Hepatocyte (in vitro differentiated cells): ENCODE data around the gene GANC. TPM values are rescaled to one million over a fixed set of nuclear protein-coding genes. Genes with fewer than 3 reads are reported as not detected.

Experiments used
- DNase-seq: peaks from one replicate; pipeline ENCODE4 v3.0.0-alpha.2; 2016; ENCODE audit warnings: low spot score
- H2AFZ ChIP-seq: fragments of 200-600 bp; sonication (generic); 2 replicates; pipeline ENCODE4 v1.6.0; 2016; ENCODE audit warnings: antibody characterized with exemption, mild to moderate bottlenecking
- H3K27ac ChIP-seq: fragments of 200-600 bp; sonication (generic); 2 replicates; pipeline ENCODE4 v1.5.1; 2016; ENCODE audit warnings: mild to moderate bottlenecking
- H3K27me3 ChIP-seq: fragments of 200-600 bp; sonication (generic); 2 replicates; pipeline ENCODE4 v1.6.1; 2016
- H3K36me3 ChIP-seq: fragments of 200-600 bp; sonication (generic); replicated peaks from 2 replicates; pipeline ENCODE4 v1.5.1; 2016; ENCODE audit warnings: low read depth; ENCODE audit not compliant: insufficient read depth
- H3K4me1 ChIP-seq: fragments of 200-600 bp; sonication (generic); 2 replicates; pipeline ENCODE4 v1.5.1; 2016; ENCODE audit warnings: mild to moderate bottlenecking, moderate library complexity; ENCODE audit not compliant: insufficient read depth
- H3K4me2 ChIP-seq: fragments of 200-600 bp; sonication (generic); 2 replicates; pipeline ENCODE4 v1.6.0; 2016
- H3K4me3 ChIP-seq: fragments of 200-600 bp; sonication (generic); 2 replicates; pipeline ENCODE4 v1.5.1; 2016; ENCODE audit warnings: mild to moderate bottlenecking
- H3K79me2 ChIP-seq: fragments of 200-600 bp; sonication (generic); 2 replicates; pipeline ENCODE4 v1.6.0; 2017; ENCODE audit warnings: mild to moderate bottlenecking
- H3K9me2 ChIP-seq: fragments of 200-600 bp; sonication (generic); replicated peaks from 2 replicates; pipeline ENCODE4 v1.6.0; 2017; ENCODE audit warnings: mild to moderate bottlenecking; ENCODE audit not compliant: insufficient read depth
- H3K9me3 ChIP-seq: fragments of 200-600 bp; sonication (generic); 2 replicates; pipeline ENCODE4 v1.5.1; 2016; ENCODE audit warnings: low read depth, mild to moderate bottlenecking
- H4K20me1 ChIP-seq: fragments of 200-600 bp; sonication (generic); 2 replicates; pipeline ENCODE4 v1.6.0; 2016; ENCODE audit warnings: mild to moderate bottlenecking; ENCODE audit not compliant: insufficient read depth, poor library complexity, severe bottlenecking
- EZH2 ChIP-seq: fragments of 200-600 bp; sonication (generic); IDR thresholded peaks from 2 replicates; pipeline ENCODE4 v1.6.1; 2016; ENCODE audit warnings: antibody characterized with exemption, mild to moderate bottlenecking, borderline replicate concordance
- EZH2phosphoT487 ChIP-seq: fragments of 200-600 bp; sonication (generic); IDR thresholded peaks from one replicate; pipeline ENCODE4 v1.6.1; 2018; ENCODE audit warnings: antibody characterized with exemption, mild to moderate bottlenecking, low read depth, moderate library complexity; ENCODE audit not compliant: unreplicated experiment, severe bottlenecking
- WGBS: methylation state at CpG from one replicate; pipeline ENCODE4 v1.1.6; 2016; ENCODE audit warnings: low lambda C conversion rate; ENCODE audit errors: missing lambda C conversion rate; 5-methylcytosine and 5-hydroxymethylcytosine counted together
- polyA plus RNA-seq: library from polyadenylated mRNA; unstranded; fragments of >200 nt; fragmentation: Nextera tagmentation; extraction: Ambion mirVana; gene quantifications from 2 replicates; pipeline ENCODE4 v1.2.1, GENCODE V29; 2016
- total RNA-seq: library from RNA; depleted of rRNA; stranded (reverse); fragments of >200 nt; gene quantifications from 2 replicates; pipeline ENCODE4 v1.2.3, GENCODE V29; 2014
- TF ChIP-seq, protein P1 (sequence below): fragments of 200-600 bp; sonication (generic); IDR thresholded peaks from 2 replicates; pipeline ENCODE4 v1.5.1; 2016; ENCODE audit warnings: antibody characterized with exemption, mild to moderate bottlenecking; ENCODE audit not compliant: poor library complexity

GANC gene
- total and polyA plus RNA-seq, 2 experiments from 2014 or later = 9.1 to 11.2 TPM

GRCh38 chr15:42405863-42406482, 133.0 kb downstream of the GANC start:
- Histone ChIP-seq H2AFZ (no peak overlapping the region), H3K9me2 (no peaks in the 10 kb centered on the region), H3K36me3 (no peaks in the 10 kb centered on the region), H3K27me3 (no peaks in the 10 kb centered on the region), H3K9me3 (no peaks in the 10 kb centered on the region), H3K4me1 (no peaks in the 10 kb centered on the region), H3K4me3 (no peak overlapping the region), H3K27ac (no peak overlapping the region), H4K20me1 (no peaks in the 10 kb centered on the region), H3K4me2 (no peak overlapping the region), H3K79me2 (no peaks in the 10 kb centered on the region)
- WGBS = 91% methylated on average over 6 of the region's 6 CpGs
- no peak for DNase-seq
- TF ChIP-seq EZH2phosphoT487 = no peak
- TF ChIP-seq EZH2 = no peak
- TF ChIP-seq, protein P1, sequence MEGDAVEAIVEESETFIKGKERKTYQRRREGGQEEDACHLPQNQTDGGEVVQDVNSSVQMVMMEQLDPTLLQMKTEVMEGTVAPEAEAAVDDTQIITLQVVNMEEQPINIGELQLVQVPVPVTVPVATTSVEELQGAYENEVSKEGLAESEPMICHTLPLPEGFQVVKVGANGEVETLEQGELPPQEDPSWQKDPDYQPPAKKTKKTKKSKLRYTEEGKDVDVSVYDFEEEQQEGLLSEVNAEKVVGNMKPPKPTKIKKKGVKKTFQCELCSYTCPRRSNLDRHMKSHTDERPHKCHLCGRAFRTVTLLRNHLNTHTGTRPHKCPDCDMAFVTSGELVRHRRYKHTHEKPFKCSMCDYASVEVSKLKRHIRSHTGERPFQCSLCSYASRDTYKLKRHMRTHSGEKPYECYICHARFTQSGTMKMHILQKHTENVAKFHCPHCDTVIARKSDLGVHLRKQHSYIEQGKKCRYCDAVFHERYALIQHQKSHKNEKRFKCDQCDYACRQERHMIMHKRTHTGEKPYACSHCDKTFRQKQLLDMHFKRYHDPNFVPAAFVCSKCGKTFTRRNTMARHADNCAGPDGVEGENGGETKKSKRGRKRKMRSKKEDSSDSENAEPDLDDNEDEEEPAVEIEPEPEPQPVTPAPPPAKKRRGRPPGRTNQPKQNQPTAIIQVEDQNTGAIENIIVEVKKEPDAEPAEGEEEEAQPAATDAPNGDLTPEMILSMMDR = no peak

Other genes with a start within 250 kb of the GANC start
- 0.04 and 0.17 TPM in 2 replicates for gene PLA2G4D, start 178.6 kb upstream of the GANC start, total RNA-seq
- gene PLA2G4D, start 178.6 kb upstream of the GANC start, polyA plus RNA-seq = 0.21 TPM in 1 of 2 replicates, not detected in the other
- 0.96 and 1.1 TPM in 2 replicates for gene PLA2G4F, start 116.6 kb upstream of the GANC start, total RNA-seq
- 2.2 and 3.8 TPM in 2 replicates for gene PLA2G4F, start 116.6 kb upstream of the GANC start, polyA plus RNA-seq
- 43.9 and 48.0 TPM in 2 replicates for gene VPS39, start 64.9 kb upstream of the GANC start, total RNA-seq
- 28.8 and 33.8 TPM in 2 replicates for gene VPS39, start 64.9 kb upstream of the GANC start, polyA plus RNA-seq
- 90.4 and 97.6 TPM in 2 replicates for gene TMEM87A, start 232 bp downstream of the GANC start, total RNA-seq
- gene TMEM87A, start 232 bp downstream of the GANC start, polyA plus RNA-seq = 68.3 and 74.2 TPM in 2 replicates
- gene CAPN3, start 86.3 kb downstream of the GANC start, total RNA-seq = 15.6 and 21.1 TPM in 2 replicates
- gene CAPN3, start 86.3 kb downstream of the GANC start, polyA plus RNA-seq = 15.6 and 18.4 TPM in 2 replicates
- 39.0 and 44.5 TPM in 2 replicates for gene ZNF106, start 217.9 kb downstream of the GANC start, total RNA-seq
- gene ZNF106, start 217.9 kb downstream of the GANC start, polyA plus RNA-seq = 30.1 and 40.9 TPM in 2 replicates
- gene SNAP23, start 222.4 kb downstream of the GANC start, total RNA-seq = 103 and 123 TPM in 2 replicates
- gene SNAP23, start 222.4 kb downstream of the GANC start, polyA plus RNA-seq = 82.7 and 85.7 TPM in 2 replicates